Ishikawa (cell line): ENCODE data around the gene SYNE1.

Source experiments
- CEBPB ChIP-seq: IDR thresholded peaks from 2 replicates; pipeline ENCODE4 v1.6.1; 2012
- CREB1 ChIP-seq: IDR thresholded peaks from 2 replicates; pipeline ENCODE4 v1.6.1; 2012; ENCODE audit warnings: low read depth
- EGR1 ChIP-seq: IDR thresholded peaks from 2 replicates; pipeline ENCODE4 v1.6.1; 2012
- EP300 ChIP-seq: IDR thresholded peaks from 2 replicates; pipeline ENCODE4 v1.6.1; 2012; ENCODE audit warnings: borderline replicate concordance
- FOXM1 ChIP-seq: IDR thresholded peaks from 2 replicates; pipeline ENCODE4 v1.6.1; 2012; ENCODE audit warnings: low read depth, borderline replicate concordance
- TCF12 ChIP-seq: IDR thresholded peaks from 2 replicates; pipeline ENCODE4 v1.6.1; 2012; ENCODE audit warnings: low read depth
- YY1 ChIP-seq: IDR thresholded peaks from 2 replicates; pipeline ENCODE4 v1.6.1; 2012; ENCODE audit warnings: low read depth
- TF ChIP-seq, protein P1 (sequence below): IDR thresholded peaks from 2 replicates; pipeline ENCODE4 v1.6.1; 2012

DNA sequence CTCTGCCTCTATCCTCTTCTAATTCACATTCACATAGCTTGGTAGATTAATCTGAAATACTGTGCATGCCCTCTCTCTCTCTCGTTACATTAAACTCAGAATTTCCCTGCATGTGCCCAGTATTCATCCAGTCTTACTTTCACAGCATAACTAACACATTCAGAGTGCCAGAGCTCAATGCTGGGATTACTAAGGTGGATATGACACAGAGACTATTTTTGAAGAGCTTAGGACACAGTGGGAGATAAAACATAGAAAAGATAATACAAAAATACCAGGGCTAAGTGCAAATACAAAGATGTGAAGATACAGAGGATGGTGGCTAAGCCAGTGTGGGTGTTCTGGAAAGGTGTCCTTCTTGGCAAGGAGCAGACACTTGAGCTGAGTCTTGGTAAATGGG, 6.3 kb downstream of the SYNE1 start:
- TF ChIP-seq EP300 (no peak), CREB1 (no peak), YY1 (no peak), CEBPB (no peak), TCF12 (no peak), EGR1 (no peak), FOXM1 (no peak)
- TF ChIP-seq, protein P1, sequence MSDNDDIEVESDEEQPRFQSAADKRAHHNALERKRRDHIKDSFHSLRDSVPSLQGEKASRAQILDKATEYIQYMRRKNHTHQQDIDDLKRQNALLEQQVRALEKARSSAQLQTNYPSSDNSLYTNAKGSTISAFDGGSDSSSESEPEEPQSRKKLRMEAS = no peak
